HG03280 (cell line): ENCODE measurements around the gene PELI2.
A peak's percentile ranks its signal among the peaks of the same experiment; 100 is the strongest.

Source experiments
- ATAC-seq: cut with Tn5 transposase; IDR thresholded peaks from one replicate; pipeline ENCODE4 v1.9.1; 2021; ENCODE audit warnings: mild to moderate bottlenecking, moderate library complexity; ENCODE audit not compliant: unreplicated experiment

The PELI2 gene

GRCh38 chr14:56333359-56334292, 215.4 kb downstream of the PELI2 start:
- no peak for ATAC-seq

GRCh38 chr14:56334458-56334857, 216.2 kb downstream of the PELI2 start:
- ATAC-seq = no peak

DNA sequence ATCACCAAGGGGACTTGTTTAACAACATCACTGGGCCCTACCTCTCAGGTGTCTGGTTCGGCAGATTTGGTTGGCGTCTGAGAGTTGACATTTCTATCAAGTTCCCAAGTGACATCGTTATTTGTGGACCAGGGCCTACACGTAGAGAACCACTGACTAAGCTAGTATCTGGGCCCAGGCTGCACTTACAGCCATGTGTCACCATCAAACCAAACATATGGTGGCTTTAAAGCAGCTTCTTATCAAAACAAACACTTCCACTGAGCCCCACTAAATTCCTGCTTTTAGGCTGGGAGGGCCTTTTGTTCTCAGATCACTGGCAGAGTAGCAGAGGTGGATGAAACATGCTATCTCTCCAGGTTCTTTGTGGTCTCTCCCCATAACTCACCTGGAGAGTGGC, 220.5 kb downstream of the PELI2 start:
- no peak for ATAC-seq

GRCh38 chr14:56339855-56340701, 221.9 kb downstream of the PELI2 start:
- ATAC-seq = peak; percentile 72

DNA sequence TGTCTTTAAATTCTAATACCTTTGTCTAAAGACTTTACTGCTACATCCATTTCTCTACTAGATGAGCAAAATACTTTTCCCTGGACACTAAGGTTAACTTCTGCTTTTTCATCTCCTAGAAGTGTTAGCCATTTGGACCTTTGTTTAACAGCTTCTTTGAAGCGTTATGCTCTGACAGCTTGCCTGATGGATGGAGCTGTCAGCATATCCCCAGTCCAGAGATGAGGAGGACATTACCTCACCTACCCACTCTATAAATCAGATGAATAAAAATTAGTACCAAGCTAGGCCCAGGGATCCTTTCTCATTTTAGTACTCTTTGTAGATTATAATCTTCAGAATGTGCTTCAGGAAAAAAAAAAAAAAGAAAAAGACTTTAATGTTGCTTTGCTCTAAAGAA, 222.7 kb downstream of the PELI2 start:
- no peak for ATAC-seq

GRCh38 chr14:56341766-56342493, 223.7 kb downstream of the PELI2 start:
- ATAC-seq = no peak

GRCh38 chr14:56342494-56342942, 224.3 kb downstream of the PELI2 start:
- no peak for ATAC-seq

GRCh38 chr14:56349960-56350359, 231.7 kb downstream of the PELI2 start:
- no peak for ATAC-seq
